Omental fat pad (tissue), 4 donors: ENCODE results near the gene OGG1. TPM values are rescaled to one million over a fixed set of nuclear protein-coding genes. Genes with fewer than 3 reads are reported as not detected.

Experiments used
- ATAC-seq: fragments of 150-250 bp; one replicate; pipeline ENCODE4 v1.9.1; 2016; ENCODE audit warnings: mild to moderate bottlenecking, moderate library complexity; ENCODE audit not compliant: low FRiP score
- DNase-seq: peaks from one replicate; pipeline ENCODE4 v3.0.0-alpha.2; 2019; ENCODE audit warnings: low spot score
- total RNA-seq, 4 donors: library from RNA; depleted of rRNA; stranded (reverse); fragments of >200 nt; gene quantifications; one replicate each; pipeline ENCODE4 v1.1.0, GENCODE V29; 2016
- TF ChIP-seq, protein P1 (sequence below), 3 donors: fragments of 450-650 bp; IDR thresholded peaks; one replicate each; pipeline ENCODE4 v1.5.1; 2016 to 2017; ENCODE audit warnings: antibody characterized with exemption in 3 of 3, mild to moderate bottlenecking in 3 of 3, moderate library complexity in 2 of 3

OGG1 gene
- total RNA-seq, 4 donors from 2014 or later, result 15.6 to 27.1 (median 19.5) TPM

GRCh38 chr3:9746330-9746729 lies 3.4 kb upstream of the OGG1 start:
- no peak for DNase-seq
- TF ChIP-seq, protein P1, sequence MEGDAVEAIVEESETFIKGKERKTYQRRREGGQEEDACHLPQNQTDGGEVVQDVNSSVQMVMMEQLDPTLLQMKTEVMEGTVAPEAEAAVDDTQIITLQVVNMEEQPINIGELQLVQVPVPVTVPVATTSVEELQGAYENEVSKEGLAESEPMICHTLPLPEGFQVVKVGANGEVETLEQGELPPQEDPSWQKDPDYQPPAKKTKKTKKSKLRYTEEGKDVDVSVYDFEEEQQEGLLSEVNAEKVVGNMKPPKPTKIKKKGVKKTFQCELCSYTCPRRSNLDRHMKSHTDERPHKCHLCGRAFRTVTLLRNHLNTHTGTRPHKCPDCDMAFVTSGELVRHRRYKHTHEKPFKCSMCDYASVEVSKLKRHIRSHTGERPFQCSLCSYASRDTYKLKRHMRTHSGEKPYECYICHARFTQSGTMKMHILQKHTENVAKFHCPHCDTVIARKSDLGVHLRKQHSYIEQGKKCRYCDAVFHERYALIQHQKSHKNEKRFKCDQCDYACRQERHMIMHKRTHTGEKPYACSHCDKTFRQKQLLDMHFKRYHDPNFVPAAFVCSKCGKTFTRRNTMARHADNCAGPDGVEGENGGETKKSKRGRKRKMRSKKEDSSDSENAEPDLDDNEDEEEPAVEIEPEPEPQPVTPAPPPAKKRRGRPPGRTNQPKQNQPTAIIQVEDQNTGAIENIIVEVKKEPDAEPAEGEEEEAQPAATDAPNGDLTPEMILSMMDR (IDR thresholded peaks at IDR 0.05), result no peak
- ATAC-seq, result no peak

GRCh38 chr3:9747267-9747666 lies 2.5 kb upstream of the OGG1 start:
- DNase-seq (no peak), ATAC-seq (no peak)
- TF ChIP-seq, protein P1 (IDR thresholded peaks at IDR 0.05), result no peak

DNA sequence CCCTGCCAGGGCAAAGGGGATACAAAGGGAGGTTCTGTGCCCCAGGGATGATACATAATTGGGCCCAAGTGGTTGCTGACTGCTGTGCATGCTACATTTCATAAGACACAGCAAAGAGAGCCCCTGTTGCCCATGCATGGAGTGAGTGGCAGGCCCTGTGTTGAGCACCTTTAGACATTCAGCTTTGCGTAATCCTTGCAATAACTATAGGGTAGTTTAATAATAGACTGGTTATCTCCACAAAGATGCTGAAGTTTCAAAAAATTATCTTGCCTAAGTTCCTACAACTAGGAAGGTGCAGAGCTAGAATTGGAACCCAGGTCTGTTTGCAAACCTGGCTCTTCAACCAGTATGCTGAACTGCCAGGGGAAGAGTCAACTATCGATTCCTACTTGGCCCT lies 1.7 kb upstream of the OGG1 start:
- TF ChIP-seq, protein P1 (IDR thresholded peaks at IDR 0.05), result no peak
- no peak for DNase-seq
- no peak for ATAC-seq

DNA sequence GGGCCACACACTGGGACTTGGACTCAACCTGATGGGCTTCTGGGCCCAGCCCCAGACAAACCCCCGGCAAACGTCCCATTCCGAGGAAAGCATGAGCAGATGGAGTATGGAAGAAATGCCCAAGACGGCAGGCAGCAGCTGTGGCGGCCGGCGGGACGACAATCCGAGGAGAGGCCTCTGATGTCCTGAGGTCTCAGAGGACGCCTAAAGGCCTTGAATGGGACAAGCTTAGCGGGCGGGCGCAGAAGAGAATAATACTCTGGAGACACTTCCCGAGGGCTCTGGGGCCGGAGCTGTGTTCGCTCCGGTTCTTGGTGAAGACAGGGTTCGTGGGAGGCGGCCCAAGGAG lies 482 bp upstream of the OGG1 start:
- no peak for DNase-seq
- ATAC-seq, result peak; percentile 13
- TF ChIP-seq, protein P1 (IDR thresholded peaks at IDR 0.05), result no peak

GRCh38 chr3:9750556-9751411 lies 1.0 kb downstream of the OGG1 start:
- TF ChIP-seq, protein P1 (IDR thresholded peaks at IDR 0.05), result no peak
- ATAC-seq (no peak), DNase-seq (no peak)

- ATAC-seq (no peak), DNase-seq (no peak)
- TF ChIP-seq, protein P1 (IDR thresholded peaks at IDR 0.05), result no peak
Observed at GRCh38 chr3:9754678-9755077, 4.9 kb downstream of the OGG1 start.

DNA sequence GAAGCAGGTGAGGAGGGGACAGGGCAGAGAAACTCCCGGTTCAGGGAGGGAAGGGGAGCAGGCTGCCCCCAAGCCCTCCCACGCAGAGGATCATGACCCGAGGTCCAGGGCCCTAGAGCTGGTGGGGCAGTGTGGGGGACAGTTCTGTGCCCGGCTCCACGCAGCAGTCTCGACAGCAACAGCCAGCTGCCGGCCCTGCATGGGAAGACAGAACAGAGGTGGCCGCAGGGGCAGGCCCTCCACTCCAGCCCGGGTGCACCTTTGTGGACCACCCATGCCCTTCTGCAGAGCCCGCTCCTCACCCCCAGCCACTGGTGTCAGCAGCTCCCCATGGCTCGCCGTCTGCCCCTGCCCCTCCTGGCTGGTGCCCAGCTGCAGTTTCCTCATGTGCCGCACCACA lies 7.7 kb downstream of the OGG1 start:
- no peak for DNase-seq
- no peak for ATAC-seq
- TF ChIP-seq, protein P1 (IDR thresholded peaks at IDR 0.05), result no peak
